LNCAP (cell line): ENCODE measurements around the gene DNER.

Experiments used
- CTCF ChIP-seq: fragments of 450-650 bp; IDR thresholded peaks from 2 replicates; pipeline ENCODE4 v1.5.1; 2017; ENCODE audit warnings: mild to moderate bottlenecking

DNER gene

GRCh38 chr2:229622495-229623355, 91.6 kb downstream of the DNER start:
- no peak for TF ChIP-seq CTCF

- TF ChIP-seq CTCF, result no peak
Observed at GRCh38 chr2:229620759-229621158, 93.6 kb downstream of the DNER start.

GRCh38 chr2:229620289-229620688, 94.1 kb downstream of the DNER start:
- no peak for TF ChIP-seq CTCF

- no peak for TF ChIP-seq CTCF
Observed at GRCh38 chr2:229616433-229616832, 97.9 kb downstream of the DNER start.

- no peak for TF ChIP-seq CTCF
Observed at GRCh38 chr2:229612384-229612971, 101.9 kb downstream of the DNER start.

- no peak for TF ChIP-seq CTCF
Observed at GRCh38 chr2:229611360-229611759, 103.0 kb downstream of the DNER start.

- no peak for TF ChIP-seq CTCF
Observed at GRCh38 chr2:229610872-229611271, 103.5 kb downstream of the DNER start.
